ENCODE measurements around the gene ABCB8.

- TF ChIP-seq CTCF (IDR thresholded peaks at IDR 0.05) (no peak), POLR2A (IDR thresholded peaks at IDR 0.05) (no peak)
These were observed 50.2 kb downstream of the ABCB8 start for GRCh38 chr7:151078233-151079040.

Data from tibial nerve (tissue), 3 donors.